ENCODE measurements around the gene APOBEC3A.
"Not testable (repeated sequence)": the region's sequence is repeated elsewhere in the genome, so short reads cannot be mapped to it uniquely, and the experiment has no call there.

Gene APOBEC3A

GRCh38 chr22:38943882-38944281 lies 13.5 kb upstream of the APOBEC3A start:
- no peak for DNase-seq

- DNase-seq = no peak
Observed at GRCh38 chr22:38944653-38945052, 12.8 kb upstream of the APOBEC3A start.

- not testable (repeated sequence) for DNase-seq
Observed at GRCh38 chr22:38945706-38946338, 11.6 kb upstream of the APOBEC3A start.

GRCh38 chr22:38946771-38947170 lies 10.6 kb upstream of the APOBEC3A start:
- DNase-seq = no peak

GRCh38 chr22:38947321-38948140 lies 9.9 kb upstream of the APOBEC3A start:
- DNase-seq = no peak

GRCh38 chr22:38948181-38948940 lies 9.0 kb upstream of the APOBEC3A start:
- DNase-seq = no peak

GRCh38 chr22:38949889-38950405 lies 7.5 kb upstream of the APOBEC3A start:
- DNase-seq = no peak

- no peak for DNase-seq
Observed at GRCh38 chr22:38950527-38951295, 6.7 kb upstream of the APOBEC3A start.

GRCh38 chr22:38951734-38952133 lies 5.7 kb upstream of the APOBEC3A start:
- no peak for DNase-seq

GRCh38 chr22:38952281-38952993 lies 5.0 kb upstream of the APOBEC3A start:
- no peak for DNase-seq

GRCh38 chr22:38953091-38953490 lies 4.3 kb upstream of the APOBEC3A start:
- no peak for DNase-seq

- DNase-seq = peak; percentile 11
Observed at GRCh38 chr22:38953577-38954413, 3.6 kb upstream of the APOBEC3A start.

- no peak for DNase-seq
Observed at GRCh38 chr22:38954414-38955043, 2.9 kb upstream of the APOBEC3A start.

- DNase-seq = no peak
Observed at GRCh38 chr22:38955250-38955905, 2.0 kb upstream of the APOBEC3A start.

- DNase-seq = no peak
Observed at GRCh38 chr22:38955926-38956325, 1.5 kb upstream of the APOBEC3A start.

GRCh38 chr22:38956551-38956950 lies 858 bp upstream of the APOBEC3A start:
- DNase-seq = no peak

GRCh38 chr22:38957808-38958650 lies 620 bp downstream of the APOBEC3A start:
- DNase-seq = no peak

- DNase-seq = not testable (repeated sequence)
Observed at GRCh38 chr22:38958651-38958943, 1.2 kb downstream of the APOBEC3A start.

GRCh38 chr22:38959590-38959989 lies 2.2 kb downstream of the APOBEC3A start:
- DNase-seq = no peak

All from SIG-M5 (cell line).